Measurements from ENCODE around the gene CCDC178. TPM values are rescaled to one million over a fixed set of nuclear protein-coding genes. Genes with fewer than 3 reads are reported as not detected.

Gene CCDC178
- total RNA-seq, 1 experiment from 2014 or later: not detected

GRCh38 chr18:33090461-33090860, 350.1 kb downstream of the CCDC178 start:
- no peaks in the 10 kb centered on the region for H3K27me3 ChIP-seq
- no peaks in the 10 kb centered on the region for H3K4me1 ChIP-seq
- H3K4me3 ChIP-seq: no peak overlapping the region
- H3K36me3 ChIP-seq: no peaks in the 10 kb centered on the region
- no peaks in the 10 kb centered on the region for H3K9me3 ChIP-seq (replicated peaks)
- DNase-seq: no peak
- no peak overlapping the region for H3K27ac ChIP-seq

- H3K27ac ChIP-seq: no peak overlapping the region
- no peaks in the 10 kb centered on the region for H3K9me3 ChIP-seq (replicated peaks)
- no peak for DNase-seq
- H3K27me3 ChIP-seq: no peaks in the 10 kb centered on the region
- H3K4me3 ChIP-seq: no peak overlapping the region
- no peaks in the 10 kb centered on the region for H3K4me1 ChIP-seq
- H3K36me3 ChIP-seq: no peaks in the 10 kb centered on the region
Observed at GRCh38 chr18:33076601-33077000, 363.9 kb downstream of the CCDC178 start.

- Histone ChIP-seq H3K36me3 (no peaks in the 10 kb centered on the region), H3K9me3 (replicated peaks) (no peaks in the 10 kb centered on the region), H3K27me3 (no peaks in the 10 kb centered on the region), H3K27ac (no peak overlapping the region), H3K4me3 (no peak overlapping the region), H3K4me1 (no peaks in the 10 kb centered on the region)
- no peak for DNase-seq
Observed at GRCh38 chr18:33074125-33074524, 366.4 kb downstream of the CCDC178 start.

GRCh38 chr18:33062834-33063364, 377.6 kb downstream of the CCDC178 start:
- no peak overlapping the region for H3K27ac ChIP-seq
- H3K9me3 ChIP-seq (replicated peaks): no peaks in the 10 kb centered on the region
- H3K4me1 ChIP-seq: no peaks in the 10 kb centered on the region
- no peaks in the 10 kb centered on the region for H3K27me3 ChIP-seq
- no peak for DNase-seq
- no peaks in the 10 kb centered on the region for H3K36me3 ChIP-seq
- no peak overlapping the region for H3K4me3 ChIP-seq

- no peaks in the 10 kb centered on the region for H3K4me1 ChIP-seq
Observed at GRCh38 chr18:33052886-33053285, 387.6 kb downstream of the CCDC178 start.

GRCh38 chr18:33051407-33051806, 389.1 kb downstream of the CCDC178 start:
- no peaks in the 10 kb centered on the region for H3K27me3 ChIP-seq
- no peaks in the 10 kb centered on the region for H3K36me3 ChIP-seq
- H3K27ac ChIP-seq: no peak overlapping the region
- H3K4me3 ChIP-seq: no peak overlapping the region
- H3K4me1 ChIP-seq: no peaks in the 10 kb centered on the region
- peak; percentile 4 to 24 for DNase-seq
- H3K9me3 ChIP-seq (replicated peaks): no peaks in the 10 kb centered on the region

More at GRCh38 chr18:33052886-33053285, 387.6 kb downstream of the CCDC178 start:
- no peak for DNase-seq
- no peaks in the 10 kb centered on the region for H3K27me3 ChIP-seq
- no peaks in the 10 kb centered on the region for H3K9me3 ChIP-seq (replicated peaks)
- no peak overlapping the region for H3K27ac ChIP-seq
- no peaks in the 10 kb centered on the region for H3K36me3 ChIP-seq
- H3K4me3 ChIP-seq: no peak overlapping the region

GRCh38 chr18:33040213-33040612, 400.3 kb downstream of the CCDC178 start:
- Histone ChIP-seq H3K27ac (no peak overlapping the region), H3K4me3 (no peak overlapping the region), H3K36me3 (no peaks in the 10 kb centered on the region), H3K4me1 (no peaks in the 10 kb centered on the region), H3K27me3 (no peaks in the 10 kb centered on the region), H3K9me3 (replicated peaks) (no peaks in the 10 kb centered on the region)
- DNase-seq: no peak

GRCh38 chr18:33034945-33035344, 405.6 kb downstream of the CCDC178 start:
- H3K4me1 ChIP-seq: no peaks in the 10 kb centered on the region
- H3K27me3 ChIP-seq: no peaks in the 10 kb centered on the region
- H3K9me3 ChIP-seq (replicated peaks): no peaks in the 10 kb centered on the region
- no peak overlapping the region for H3K4me3 ChIP-seq
- no peaks in the 10 kb centered on the region for H3K36me3 ChIP-seq
- peak in 1 of 2 experiments; percentile 1 for DNase-seq
- H3K27ac ChIP-seq: no peak overlapping the region

GRCh38 chr18:33034212-33034611, 406.3 kb downstream of the CCDC178 start:
- H3K36me3 ChIP-seq: no peaks in the 10 kb centered on the region
- H3K4me1 ChIP-seq: no peaks in the 10 kb centered on the region
- no peak for DNase-seq
- no peaks in the 10 kb centered on the region for H3K9me3 ChIP-seq (replicated peaks)
- no peak overlapping the region for H3K4me3 ChIP-seq
- no peaks in the 10 kb centered on the region for H3K27me3 ChIP-seq
- no peak overlapping the region for H3K27ac ChIP-seq

- Histone ChIP-seq H3K27ac (no peak overlapping the region), H3K27me3 (no peaks in the 10 kb centered on the region), H3K4me1 (no peaks in the 10 kb centered on the region), H3K36me3 (no peaks in the 10 kb centered on the region), H3K9me3 (replicated peaks) (no peaks in the 10 kb centered on the region), H3K4me3 (no peak overlapping the region)
- no peak for DNase-seq
Observed at GRCh38 chr18:33022370-33022769, 418.2 kb downstream of the CCDC178 start.

- H3K27ac ChIP-seq: no peak overlapping the region
- no peaks in the 10 kb centered on the region for H3K27me3 ChIP-seq
- H3K4me3 ChIP-seq: no peak overlapping the region
- H3K9me3 ChIP-seq (replicated peaks): no peaks in the 10 kb centered on the region
- no peaks in the 10 kb centered on the region for H3K36me3 ChIP-seq
- DNase-seq: no peak
- no peaks in the 10 kb centered on the region for H3K4me1 ChIP-seq
Observed at GRCh38 chr18:33020877-33021276, 419.6 kb downstream of the CCDC178 start.

- Histone ChIP-seq H3K27me3 (no peaks in the 10 kb centered on the region), H3K4me1 (peaks cover 10% of the 10 kb centered on the region), H3K36me3 (no peaks in the 10 kb centered on the region), H3K27ac (no peak overlapping the region), H3K4me3 (no peak overlapping the region), H3K9me3 (replicated peaks) (no peaks in the 10 kb centered on the region)
- DNase-seq: no peak
Observed at GRCh38 chr18:33014060-33014796, 426.3 kb downstream of the CCDC178 start.

- peaks cover 10% of the 10 kb centered on the region for H3K4me1 ChIP-seq
- H3K4me3 ChIP-seq: no peak overlapping the region
- no peaks in the 10 kb centered on the region for H3K36me3 ChIP-seq
- peak in 1 of 2 experiments; percentile 41 for DNase-seq
- no peaks in the 10 kb centered on the region for H3K27me3 ChIP-seq
- peak overlapping the region; percentile 32; the same call in 1 of the 2 replicates for H3K27ac ChIP-seq
- H3K9me3 ChIP-seq (replicated peaks): no peaks in the 10 kb centered on the region
Observed at GRCh38 chr18:33010149-33010548, 430.4 kb downstream of the CCDC178 start.

GRCh38 chr18:32998921-32999320, 441.6 kb downstream of the CCDC178 start:
- no peaks in the 10 kb centered on the region for H3K36me3 ChIP-seq
- H3K4me3 ChIP-seq: no peak overlapping the region
- no peaks in the 10 kb centered on the region for H3K4me1 ChIP-seq
- no peak overlapping the region for H3K27ac ChIP-seq
- H3K9me3 ChIP-seq (replicated peaks): no peaks in the 10 kb centered on the region
- no peaks in the 10 kb centered on the region for H3K27me3 ChIP-seq
- no peak for DNase-seq

GRCh38 chr18:32998285-32998684, 442.2 kb downstream of the CCDC178 start:
- no peaks in the 10 kb centered on the region for H3K27me3 ChIP-seq

GRCh38 chr18:32983721-32984120, 456.8 kb downstream of the CCDC178 start:
- no peaks in the 10 kb centered on the region for H3K9me3 ChIP-seq (replicated peaks)
- DNase-seq: no peak
- H3K27ac ChIP-seq: no peak overlapping the region
- no peaks in the 10 kb centered on the region for H3K36me3 ChIP-seq
- no peaks in the 10 kb centered on the region for H3K27me3 ChIP-seq
- no peak overlapping the region for H3K4me3 ChIP-seq
- H3K4me1 ChIP-seq: no peaks in the 10 kb centered on the region

More at GRCh38 chr18:32998285-32998684, 442.2 kb downstream of the CCDC178 start:
- no peak for DNase-seq
- Histone ChIP-seq H3K4me3 (no peak overlapping the region), H3K27ac (no peak overlapping the region), H3K4me1 (no peaks in the 10 kb centered on the region), H3K36me3 (no peaks in the 10 kb centered on the region), H3K9me3 (replicated peaks) (no peaks in the 10 kb centered on the region)
